IMR-90 (cell line): ENCODE data around the gene TRIM17. TPM values are rescaled to one million over a fixed set of nuclear protein-coding genes. Genes with fewer than 3 reads are reported as not detected.

ENCODE experiments used
- ATAC-seq: fragments of 200-7000 bp; cut with Tn5 transposase; 2 replicates; pipeline ENCODE4 v1.9.1; 2020; ENCODE audit warnings: low read depth, mild to moderate bottlenecking, moderate library complexity
- BruUV-seq: library from RNA; stranded (reverse); fragments of 400-500 nt; replicated peaks from 2 replicates; lab custom pipeline; 2021; lab: Mats Ljungman, UMichigan
- CTCF ChIA-PET: fragments of 300-600 bp; formaldehyde crosslinking; extraction: SDS; loops from one replicate; lab custom pipeline; 2021; ENCODE audit warnings: antibody characterized with exemption; lab: Yijun Ruan, JAX
- POLR2A ChIA-PET: fragments of 300-600 bp; sonication (Branson Sonifier 250); formaldehyde crosslinking; loops from one replicate; lab custom pipeline; 2022; ENCODE audit warnings: antibody characterized with exemption; ENCODE audit not compliant: unreplicated experiment; lab: Charles Lee
- DNase-seq: peaks from one replicate; pipeline ENCODE4 v3.0.0; 2013
- H2AFZ ChIP-seq: replicated peaks from 2 replicates; pipeline ENCODE3; 2013; ENCODE audit warnings: low read length, mild to moderate bottlenecking; ENCODE audit not compliant: poor library complexity
- H2AK5ac ChIP-seq: 2 replicates; pipeline ENCODE4 v1.6.1; 2013; ENCODE audit warnings: low read depth, low read length, inconsistent platforms
- H2AK9ac ChIP-seq: replicated peaks from 2 replicates; pipeline ENCODE3; 2013; ENCODE audit warnings: mild to moderate bottlenecking, low read depth, low read length, moderate library complexity; ENCODE audit not compliant: poor library complexity
- H2BK120ac ChIP-seq: 2 replicates; pipeline ENCODE4 v1.6.1; 2013; ENCODE audit warnings: low read depth, low read length, inconsistent platforms
- H2BK15ac ChIP-seq: 3 replicates; pipeline ENCODE4 v1.6.1; 2013; ENCODE audit warnings: low read depth, low read length, inconsistent platforms
- H2BK20ac ChIP-seq: 2 replicates; pipeline ENCODE4 v1.6.1; 2013; ENCODE audit warnings: low read depth, mild to moderate bottlenecking, inconsistent platforms, low read length, moderate library complexity
- H2BK5ac ChIP-seq: 2 replicates; pipeline ENCODE4 v1.6.1; 2013; ENCODE audit warnings: mild to moderate bottlenecking, low read depth, low read length, inconsistent platforms; ENCODE audit not compliant: poor library complexity, severe bottlenecking
- H3K14ac ChIP-seq: replicated peaks from 2 replicates; pipeline ENCODE4 v1.6.1; 2013; ENCODE audit warnings: low read depth, low read length, inconsistent platforms
- H3K18ac ChIP-seq: 2 replicates; pipeline ENCODE4 v1.6.1; 2013; ENCODE audit warnings: low read depth, low read length, control low read depth
- H3K23ac ChIP-seq: 2 replicates; pipeline ENCODE4 v1.6.1; 2013; ENCODE audit warnings: low read depth, low read length, inconsistent platforms
- H3K27ac ChIP-seq: 2 replicates; pipeline ENCODE4 v1.5.1; 2013; ENCODE audit warnings: mild to moderate bottlenecking, control low read depth, low read length; ENCODE audit not compliant: insufficient read depth
- H3K27me3 ChIP-seq: 2 replicates; pipeline ENCODE4 v1.6.1; 2013; ENCODE audit warnings: low read length; ENCODE audit not compliant: control insufficient read depth, insufficient read depth
- H3K36me3 ChIP-seq: 2 replicates; pipeline ENCODE4 v1.6.1; 2013; ENCODE audit warnings: low read length, mixed read lengths; ENCODE audit not compliant: control insufficient read depth, insufficient read depth
- H3K4ac ChIP-seq: 2 replicates; pipeline ENCODE4 v1.6.1; 2013; ENCODE audit warnings: low read depth, low read length, inconsistent platforms
- H3K4me1 ChIP-seq: 2 replicates; pipeline ENCODE4 v1.6.1; 2013; ENCODE audit warnings: low read length, mixed read lengths; ENCODE audit not compliant: control insufficient read depth, insufficient read depth
- H3K4me2 ChIP-seq: 2 replicates; pipeline ENCODE4 v1.6.1; 2013; ENCODE audit warnings: low read depth, mild to moderate bottlenecking, control low read depth, low read length, moderate library complexity
- H3K4me3 ChIP-seq: 2 replicates; pipeline ENCODE4 v1.5.1; 2013; ENCODE audit warnings: low read depth, mild to moderate bottlenecking, control low read depth, low read length, moderate library complexity; ENCODE audit not compliant: insufficient read depth
- H3K56ac ChIP-seq: 2 replicates; pipeline ENCODE4 v1.6.1; 2013; ENCODE audit warnings: low read length, inconsistent platforms; ENCODE audit not compliant: insufficient read depth; ENCODE audit errors: extremely low read depth
- H3K79me1 ChIP-seq, 2 experiments: 2 replicates each; pipeline ENCODE4 v1.6.1; 2013; ENCODE audit warnings: low read length in 2 of 2, inconsistent platforms in 1 of 2, low read depth in 1 of 2
- H3K9ac ChIP-seq: 2 replicates; pipeline ENCODE4 v1.6.1; 2013; ENCODE audit warnings: low read depth, low read length, control low read depth
- H3K9me1 ChIP-seq: 2 replicates; pipeline ENCODE4 v1.6.1; 2013; ENCODE audit warnings: low read length, inconsistent platforms; ENCODE audit not compliant: insufficient read depth
- H3K9me3 ChIP-seq: 2 replicates; pipeline ENCODE4 v1.6.1; 2013; ENCODE audit warnings: low read length; ENCODE audit not compliant: control insufficient read depth, insufficient read depth
- H4K20me1 ChIP-seq: 2 replicates; pipeline ENCODE4 v1.6.1; 2013; ENCODE audit warnings: low read length, inconsistent platforms; ENCODE audit not compliant: insufficient read depth
- H4K5ac ChIP-seq: 2 replicates; pipeline ENCODE4 v1.6.1; 2013; ENCODE audit warnings: mild to moderate bottlenecking, low read depth, low read length, control low read depth
- H4K8ac ChIP-seq, 2 experiments: 2 replicates each; pipeline ENCODE4 v1.6.1; 2013; ENCODE audit warnings: low read depth in 2 of 2, low read length in 2 of 2, control low read depth in 1 of 2, inconsistent platforms in 1 of 2
- H4K91ac ChIP-seq: 2 replicates; pipeline ENCODE4 v1.6.1; 2013; ENCODE audit warnings: low read depth, low read length, inconsistent platforms; ENCODE audit not compliant: insufficient read depth
- BHLHE40 ChIP-seq: fragments of 150-350 bp; IDR thresholded peaks from 2 replicates; pipeline ENCODE4 v1.6.1; 2016; ENCODE audit warnings: mild to moderate bottlenecking, low read depth, low read length
- CEBPB ChIP-seq: IDR thresholded peaks from 2 replicates; pipeline ENCODE4 v1.6.1; 2012; ENCODE audit warnings: low read depth, low read length, improper control_type of control experiment
- CHD1 ChIP-seq: IDR thresholded peaks from 2 replicates; pipeline ENCODE4 v1.6.1; 2012; ENCODE audit warnings: low read depth, low read length, improper control_type of control experiment
- CTCF ChIP-seq: conservative IDR thresholded peaks from 2 replicates; pipeline ENCODE4 v1.5.1; 2012; ENCODE audit warnings: mild to moderate bottlenecking, low read depth, low read length, improper control_type of control experiment
- ELK1 ChIP-seq: fragments of 150-350 bp; IDR thresholded peaks from 2 replicates; pipeline ENCODE4 v1.6.1; 2016; ENCODE audit warnings: low read depth, mild to moderate bottlenecking, low read length, moderate library complexity, borderline replicate concordance
- FOS ChIP-seq: fragments of 150-350 bp; IDR thresholded peaks from 2 replicates; pipeline ENCODE4 v1.6.1; 2016; ENCODE audit warnings: low read depth, low read length
- MAFK ChIP-seq: IDR thresholded peaks from 2 replicates; pipeline ENCODE4 v1.6.1; 2012; ENCODE audit warnings: low read depth, low read length, improper control_type of control experiment
- MAZ ChIP-seq: IDR thresholded peaks from 2 replicates; pipeline ENCODE4 v1.6.1; 2012; ENCODE audit warnings: low read depth, mild to moderate bottlenecking, low read length, improper control_type of control experiment, moderate library complexity, borderline replicate concordance
- MXI1 ChIP-seq: IDR thresholded peaks from 2 replicates; pipeline ENCODE4 v1.6.1; 2012; ENCODE audit warnings: low read depth, mild to moderate bottlenecking, low read length, moderate library complexity, borderline replicate concordance
- NFE2L2 ChIP-seq: fragments of 150-350 bp; IDR thresholded peaks from 2 replicates; pipeline ENCODE4 v1.6.1; 2016; ENCODE audit warnings: low read depth, mild to moderate bottlenecking, low read length
- POLR2A ChIP-seq: IDR thresholded peaks from 2 replicates; pipeline ENCODE4 v1.6.1; 2012; ENCODE audit warnings: mild to moderate bottlenecking, low read depth, low read length
- RAD21 ChIP-seq: IDR thresholded peaks from 2 replicates; pipeline ENCODE4 v1.6.1; 2012; ENCODE audit warnings: low read length, improper control_type of control experiment
- RCOR1 ChIP-seq: IDR thresholded peaks from 2 replicates; pipeline ENCODE4 v1.6.1; 2012; ENCODE audit warnings: mild to moderate bottlenecking, low read length, improper control_type of control experiment; ENCODE audit not compliant: insufficient replicate concordance
- RFX5 ChIP-seq: IDR thresholded peaks from 2 replicates; pipeline ENCODE4 v1.8.0; 2012; ENCODE audit warnings: low read depth, mild to moderate bottlenecking, low read length, moderate library complexity
- SMC3 ChIP-seq: fragments of 150-350 bp; IDR thresholded peaks from 2 replicates; pipeline ENCODE4 v1.6.1; 2016; ENCODE audit warnings: low read depth, mild to moderate bottlenecking, antibody characterized with exemption, low read length, moderate library complexity
- USF2 ChIP-seq: fragments of 150-350 bp; IDR thresholded peaks from 2 replicates; pipeline ENCODE4 v1.6.1; 2017; ENCODE audit warnings: mild to moderate bottlenecking, antibody characterized with exemption, low read length, low read depth
- WGBS, 2 experiments: methylation state at CpG; one replicate each; pipeline versions ENCODE4 v1.1.5 to v1.1.7; 2013; ENCODE audit warnings: missing lambda C conversion rate in 2 of 2; ENCODE audit not compliant: insufficient read length in 1 of 2; ENCODE audit errors: extremely low coverage in 2 of 2; 5-methylcytosine and 5-hydroxymethylcytosine counted together
- dilution Hi-C: fragments of 300-500 bp; cut with HindIII; formaldehyde crosslinking; loops from one replicate; pipeline ENCODE4 v1.14.3; 2018; ENCODE audit warnings: low sequenced_read_pairs; ENCODE audit not compliant: unreplicated experiment
- in situ Hi-C: fragments of 300-500 bp; cut with MboI; formaldehyde crosslinking; loops from 3 replicates; pipeline ENCODE4 v1.14.3; 2019; ENCODE audit warnings: low sequenced_read_pairs, inconsistent platforms, mixed read lengths
- intact Hi-C: fragments of 100-400 bp; cut with micrococcal nuclease; formaldehyde crosslinking; loops from 2 replicates; pipeline ENCODE4 v1.10.0; 2022
- polyA plus RNA-seq, 3 experiments: library from polyadenylated mRNA; depleted of rRNA; stranded (reverse); fragments of >200 nt; gene quantifications; 2 replicates each; pipeline ENCODE4 v1.2.3, GENCODE V29; 2012; ENCODE audit warnings: low replicate concordance in 1 of 3
- total RNA-seq: library from RNA; depleted of rRNA; stranded (reverse); fragments of >200 nt; gene quantifications from 2 replicates; pipeline ENCODE4 v1.2.3, GENCODE V29; 2012

The TRIM17 gene
- total and polyA plus RNA-seq, 2 of the 4 experiments (the other 2 are of a cell fraction), result 0.39 TPM; not detected in 1

GRCh38 chr1:228363686-228364067 lies 53.0 kb downstream of the TRIM17 start:
- ATAC-seq, result no peak
- H4K5ac ChIP-seq, result no peak overlapping the region
- no peaks in the 10 kb centered on the region for H3K79me1 ChIP-seq
- no peak overlapping the region for H4K8ac ChIP-seq
- no peak overlapping the region for H2BK15ac ChIP-seq
- no peak overlapping the region for H3K27ac ChIP-seq
- no peak overlapping the region for H3K4me3 ChIP-seq
- H2BK20ac ChIP-seq, result no peak overlapping the region
- H2AK9ac ChIP-seq, result no peak overlapping the region
- no peak overlapping the region for H3K18ac ChIP-seq
- dilution Hi-C loops, result no loop called here
- in situ Hi-C loops, result no loop called here
- H4K91ac ChIP-seq, result no peak overlapping the region
- no peak overlapping the region for H3K9ac ChIP-seq
- no peaks in the 10 kb centered on the region for H3K9me3 ChIP-seq
- no peak for DNase-seq
- no peak overlapping the region for H3K56ac ChIP-seq
- H2BK120ac ChIP-seq, result no peak overlapping the region
- H3K27me3 ChIP-seq, result 0 out of 2 replicates have a peak, but pooled peaks cover 3% of the 10 kb centered on the region
- no peak overlapping the region for H3K4ac ChIP-seq
- no peaks in the 10 kb centered on the region for H3K9me1 ChIP-seq
- no peaks in the 10 kb centered on the region for H3K36me3 ChIP-seq
- no peak overlapping the region for H2AK5ac ChIP-seq
- BruUV-seq, result no TSS peak
- H2AFZ ChIP-seq, result no peak overlapping the region
- H3K4me2 ChIP-seq, result no peak overlapping the region
- no CpG with 5 or more reads among the region's 9 CpGs for WGBS, 2 experiments
- TF ChIP-seq NFE2L2, result no peak
- no peak for TF ChIP-seq RFX5
- no peak for TF ChIP-seq ELK1
- TF ChIP-seq POLR2A, result no peak
- TF ChIP-seq CHD1, result no peak
- TF ChIP-seq MAFK, result no peak
- no peak for TF ChIP-seq FOS
- no peak for TF ChIP-seq RCOR1
- no peak for TF ChIP-seq BHLHE40
- TF ChIP-seq CTCF, result no peak
- no peak for TF ChIP-seq USF2
- TF ChIP-seq MAZ, result no peak
- TF ChIP-seq RAD21, result no peak
- no peak for TF ChIP-seq CEBPB
- no peak for TF ChIP-seq SMC3
- TF ChIP-seq MXI1, result no peak
- H3K23ac ChIP-seq, result no peak overlapping the region
- CTCF ChIA-PET, result no interaction called here
- H3K14ac ChIP-seq, result no peak overlapping the region
- no peaks in the 10 kb centered on the region for H3K4me1 ChIP-seq
- no peak overlapping the region for H2BK5ac ChIP-seq
- intact Hi-C loops, result no loop called here
- POLR2A ChIA-PET, result no interaction called here
- no peaks in the 10 kb centered on the region for H4K20me1 ChIP-seq
